ENCODE data around the gene TMEM51.

DNA sequence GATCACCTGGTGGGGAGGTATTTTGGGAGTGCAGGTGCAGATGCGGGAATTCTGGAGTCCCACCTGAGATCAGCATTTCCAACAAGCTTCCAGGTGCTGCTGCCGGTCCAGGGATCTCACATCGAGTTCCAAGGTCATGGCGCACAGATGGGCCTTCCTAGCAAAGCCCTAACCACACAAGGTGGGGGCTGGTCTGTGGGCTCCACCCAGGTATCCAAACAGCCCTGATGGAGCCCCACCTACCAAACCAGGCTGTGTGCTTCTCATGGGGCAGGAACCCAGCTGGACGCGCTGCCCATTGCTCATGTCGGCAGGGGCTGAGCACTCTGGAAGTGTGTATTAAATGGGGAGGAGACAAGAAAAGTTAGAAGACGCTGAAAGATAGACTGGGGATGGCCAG lies 35.0 kb upstream of the TMEM51 start:
- TF ChIP-seq, protein P1, sequence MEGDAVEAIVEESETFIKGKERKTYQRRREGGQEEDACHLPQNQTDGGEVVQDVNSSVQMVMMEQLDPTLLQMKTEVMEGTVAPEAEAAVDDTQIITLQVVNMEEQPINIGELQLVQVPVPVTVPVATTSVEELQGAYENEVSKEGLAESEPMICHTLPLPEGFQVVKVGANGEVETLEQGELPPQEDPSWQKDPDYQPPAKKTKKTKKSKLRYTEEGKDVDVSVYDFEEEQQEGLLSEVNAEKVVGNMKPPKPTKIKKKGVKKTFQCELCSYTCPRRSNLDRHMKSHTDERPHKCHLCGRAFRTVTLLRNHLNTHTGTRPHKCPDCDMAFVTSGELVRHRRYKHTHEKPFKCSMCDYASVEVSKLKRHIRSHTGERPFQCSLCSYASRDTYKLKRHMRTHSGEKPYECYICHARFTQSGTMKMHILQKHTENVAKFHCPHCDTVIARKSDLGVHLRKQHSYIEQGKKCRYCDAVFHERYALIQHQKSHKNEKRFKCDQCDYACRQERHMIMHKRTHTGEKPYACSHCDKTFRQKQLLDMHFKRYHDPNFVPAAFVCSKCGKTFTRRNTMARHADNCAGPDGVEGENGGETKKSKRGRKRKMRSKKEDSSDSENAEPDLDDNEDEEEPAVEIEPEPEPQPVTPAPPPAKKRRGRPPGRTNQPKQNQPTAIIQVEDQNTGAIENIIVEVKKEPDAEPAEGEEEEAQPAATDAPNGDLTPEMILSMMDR (IDR thresholded peaks at IDR 0.05; ENCODE audit: insufficient read depth, low read length, poor library complexity, severe bottlenecking), result no peak
- no peak for TF ChIP-seq EZH2phosphoT487 (conservative IDR thresholded peaks at IDR 0.05; ENCODE audit: low read length)
